HEK293T (cell line): ENCODE measurements around the gene MKRN2.

Experiments used
- CTCF ChIA-PET: fragments of 350-600 bp; formaldehyde crosslinking; extraction: SDS; loops from one replicate; lab custom pipeline; 2021; ENCODE audit warnings: antibody characterized with exemption, inconsistent platforms; lab: Yijun Ruan, JAX
- POLR2A ChIA-PET: fragments of 350-600 bp; formaldehyde crosslinking; extraction: SDS; loops from one replicate; lab custom pipeline; 2020; ENCODE audit warnings: antibody characterized with exemption, inconsistent platforms; lab: Yijun Ruan, JAX
- DNase-seq: peaks from one replicate; pipeline ENCODE4 v3.0.0; 2012; ENCODE audit warnings: mixed read lengths; ENCODE audit errors: extremely low spot score
- ARNT ChIP-seq: fragments of 450-650 bp; IDR thresholded peaks from 2 replicates; pipeline ENCODE4 v1.6.1; 2017; ENCODE audit warnings: mild to moderate bottlenecking
- BHLHE40 ChIP-seq: fragments of 450-650 bp; IDR thresholded peaks from 2 replicates; pipeline ENCODE4 v1.6.1; 2016; ENCODE audit warnings: mild to moderate bottlenecking, moderate library complexity, borderline replicate concordance
- CTBP1 ChIP-seq: fragments of 450-650 bp; IDR thresholded peaks from 2 replicates; pipeline ENCODE4 v1.6.1; 2016; ENCODE audit warnings: borderline replicate concordance
- ELF4 ChIP-seq: fragments of 450-650 bp; IDR thresholded peaks from 2 replicates; pipeline ENCODE4 v1.6.1; 2017; ENCODE audit warnings: antibody characterized with exemption
- FOXA1 ChIP-seq: fragments of 450-650 bp; IDR thresholded peaks from 2 replicates; pipeline ENCODE4 v1.6.1; 2016; ENCODE audit warnings: mild to moderate bottlenecking
- FOXK2 ChIP-seq: fragments of 450-650 bp; IDR thresholded peaks from 2 replicates; pipeline ENCODE4 v1.6.1; 2016; ENCODE audit warnings: mild to moderate bottlenecking
- FOXM1 ChIP-seq: fragments of 450-650 bp; IDR thresholded peaks from 2 replicates; pipeline ENCODE4 v1.6.1; 2017; ENCODE audit warnings: mild to moderate bottlenecking, borderline replicate concordance
- HDGF ChIP-seq: fragments of 450-650 bp; IDR thresholded peaks from 2 replicates; pipeline ENCODE4 v1.6.1; 2017; ENCODE audit warnings: antibody characterized with exemption, borderline replicate concordance
- L3MBTL2 ChIP-seq: fragments of 450-650 bp; conservative IDR thresholded peaks from 2 replicates; pipeline ENCODE4 v1.6.1; 2016; ENCODE audit warnings: mild to moderate bottlenecking
- LEF1 ChIP-seq: fragments of 450-650 bp; IDR thresholded peaks from 2 replicates; pipeline ENCODE4 v1.6.1; 2017; ENCODE audit warnings: mild to moderate bottlenecking, borderline replicate concordance
- NFRKB ChIP-seq: fragments of 450-650 bp; IDR thresholded peaks from 2 replicates; pipeline ENCODE4 v1.6.1; 2016; ENCODE audit warnings: mild to moderate bottlenecking, moderate library complexity
- SP1 ChIP-seq: fragments of 450-650 bp; IDR thresholded peaks from 2 replicates; pipeline ENCODE4 v1.6.1; 2017
- SUZ12 ChIP-seq: fragments of 450-650 bp; IDR thresholded peaks from 2 replicates; pipeline ENCODE4 v1.6.1; 2016; ENCODE audit warnings: mild to moderate bottlenecking
- TARDBP ChIP-seq: fragments of 450-650 bp; IDR thresholded peaks from 2 replicates; pipeline ENCODE4 v1.6.1; 2016
- ZNF384 ChIP-seq: fragments of 450-650 bp; IDR thresholded peaks from 2 replicates; pipeline ENCODE4 v1.6.1; 2016
- TF ChIP-seq, protein P1 (sequence below): fragments of 450-650 bp; IDR thresholded peaks from 2 replicates; pipeline ENCODE4 v1.6.1; 2016

MKRN2 gene

DNA sequence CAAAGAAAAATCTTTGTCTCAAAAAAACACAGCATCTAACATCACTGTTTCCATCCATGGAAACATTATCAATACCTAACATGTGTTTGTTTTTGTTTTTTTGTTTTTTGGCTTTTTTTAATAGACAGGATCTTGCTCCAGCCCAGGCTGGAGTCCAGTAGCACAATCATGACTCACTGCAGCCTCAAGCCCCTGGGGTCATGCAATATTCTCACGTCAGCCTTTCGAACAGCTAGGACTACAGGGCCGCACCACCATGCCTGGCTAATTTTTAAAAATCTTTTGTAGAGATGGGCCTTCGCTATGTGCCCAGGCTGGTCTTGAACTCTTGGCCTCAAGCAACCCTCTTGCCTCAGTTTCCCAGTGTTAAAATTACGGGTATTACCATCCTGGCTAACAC lies 54.2 kb downstream of the MKRN2 start:
- TF ChIP-seq ELF4, result no peak
- TF ChIP-seq ZNF384, result no peak
- TF ChIP-seq, protein P1, sequence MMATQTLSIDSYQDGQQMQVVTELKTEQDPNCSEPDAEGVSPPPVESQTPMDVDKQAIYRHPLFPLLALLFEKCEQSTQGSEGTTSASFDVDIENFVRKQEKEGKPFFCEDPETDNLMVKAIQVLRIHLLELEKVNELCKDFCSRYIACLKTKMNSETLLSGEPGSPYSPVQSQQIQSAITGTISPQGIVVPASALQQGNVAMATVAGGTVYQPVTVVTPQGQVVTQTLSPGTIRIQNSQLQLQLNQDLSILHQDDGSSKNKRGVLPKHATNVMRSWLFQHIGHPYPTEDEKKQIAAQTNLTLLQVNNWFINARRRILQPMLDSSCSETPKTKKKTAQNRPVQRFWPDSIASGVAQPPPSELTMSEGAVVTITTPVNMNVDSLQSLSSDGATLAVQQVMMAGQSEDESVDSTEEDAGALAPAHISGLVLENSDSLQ, result no peak
- TF ChIP-seq FOXA1, result no peak
- TF ChIP-seq L3MBTL2, result no peak
- TF ChIP-seq FOXM1, result no peak
- no peak for TF ChIP-seq BHLHE40
- TF ChIP-seq ARNT, result no peak
- TF ChIP-seq LEF1, result no peak
- TF ChIP-seq SP1, result no peak
- TF ChIP-seq TARDBP, result no peak
- TF ChIP-seq SUZ12, result no peak
- no peak for TF ChIP-seq CTBP1
- TF ChIP-seq FOXK2, result no peak
- DNase-seq, result no peak
- ChIA-PET CTCF (no interaction called here), POLR2A (no interaction called here)

DNA sequence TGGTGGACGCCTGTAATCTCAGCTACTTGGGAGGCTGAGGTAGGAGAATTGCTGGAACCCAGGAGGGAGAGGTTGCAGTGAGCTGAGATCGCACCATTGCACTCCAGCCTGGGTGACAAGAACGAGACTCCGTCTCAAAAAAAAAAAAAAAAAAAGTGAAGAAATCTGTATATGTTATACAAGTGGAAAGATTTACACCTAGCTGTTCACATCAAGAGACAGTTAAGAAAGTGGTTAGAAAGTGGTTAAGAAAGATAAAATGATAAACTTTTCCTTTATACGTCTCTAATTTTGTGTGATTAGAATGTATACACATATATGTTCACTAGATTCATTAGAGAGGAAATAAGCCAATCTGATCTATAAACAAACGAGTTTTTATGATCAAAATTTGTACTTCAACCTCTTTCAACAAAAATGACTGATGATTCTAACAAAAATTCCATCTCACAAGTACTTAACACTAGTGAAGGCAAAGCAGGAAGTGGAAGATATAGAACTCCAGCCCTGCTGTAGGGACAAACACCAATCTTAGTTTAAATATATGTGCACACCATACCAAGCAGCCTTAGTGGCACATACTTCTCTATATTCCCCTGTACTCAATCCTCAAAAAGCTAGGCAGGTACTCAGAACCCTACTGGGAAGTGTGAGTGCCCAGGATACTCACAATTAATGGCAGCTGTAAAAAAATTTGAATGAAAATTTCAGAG lies 55.8 kb downstream of the MKRN2 start:
- TF ChIP-seq NFRKB, result no peak
- no peak for TF ChIP-seq FOXA1
- no peak for TF ChIP-seq ELF4
- no peak for TF ChIP-seq LEF1
- TF ChIP-seq ZNF384, result no peak
- TF ChIP-seq, protein P1, result no peak
- no peak for TF ChIP-seq HDGF
- no peak for TF ChIP-seq TARDBP
- no peak for TF ChIP-seq BHLHE40
- ChIA-PET POLR2A (no interaction called here), CTCF (no interaction called here)
- DNase-seq, result no peak

DNA sequence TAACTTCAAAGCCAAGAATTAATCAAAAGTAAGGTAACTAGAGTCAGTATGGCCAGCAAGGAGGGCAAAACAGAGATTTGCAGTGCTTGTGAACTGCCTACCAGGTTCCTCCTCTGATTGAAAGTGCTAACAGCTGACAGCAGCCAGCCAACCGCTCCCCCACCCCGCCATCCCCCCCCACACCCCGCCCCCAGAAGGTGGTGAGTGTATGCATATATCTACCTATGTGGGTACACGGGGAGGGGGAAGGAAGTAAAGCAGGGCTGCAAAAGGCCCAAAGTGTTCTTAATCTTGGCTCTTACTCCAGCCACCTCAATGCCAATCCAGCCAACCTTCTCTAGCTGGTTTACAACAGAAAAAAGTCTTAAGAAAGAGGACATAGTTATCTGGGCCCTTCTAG lies 56.4 kb downstream of the MKRN2 start:
- POLR2A ChIA-PET, result no interaction called here
- CTCF ChIA-PET, result no interaction called here
- TF ChIP-seq SUZ12, result no peak
- no peak for TF ChIP-seq ARNT
- no peak for TF ChIP-seq ZNF384
- no peak for TF ChIP-seq SP1
- TF ChIP-seq TARDBP, result no peak
- TF ChIP-seq HDGF, result no peak
- no peak for TF ChIP-seq FOXK2
- TF ChIP-seq LEF1, result no peak
- TF ChIP-seq L3MBTL2, result no peak
- no peak for TF ChIP-seq ELF4
- TF ChIP-seq BHLHE40, result no peak
- no peak for DNase-seq

DNA sequence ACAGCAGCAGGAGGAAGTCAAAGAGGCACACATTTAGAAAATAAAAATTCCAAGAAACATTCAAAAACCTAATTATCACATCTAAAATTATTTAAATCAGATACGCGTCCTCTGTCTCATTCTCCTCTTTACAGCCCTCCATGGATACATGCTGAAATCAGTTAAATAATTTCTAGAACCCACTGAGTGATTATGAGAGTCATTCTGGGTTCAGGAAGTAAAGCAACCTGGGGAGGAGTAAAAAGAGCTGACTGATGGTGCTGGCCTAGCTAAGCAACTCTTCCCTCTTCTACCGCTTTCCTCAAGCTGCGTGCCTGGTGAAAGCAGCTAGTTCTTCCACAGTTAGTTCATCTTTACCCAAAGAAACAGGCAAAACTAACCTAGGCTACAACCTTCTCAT lies 58.4 kb downstream of the MKRN2 start:
- ChIA-PET CTCF (no interaction called here), POLR2A (no interaction called here)
- DNase-seq, result no peak
- TF ChIP-seq, protein P1, result no peak
- no peak for TF ChIP-seq ELF4
- no peak for TF ChIP-seq FOXM1
- TF ChIP-seq NFRKB, result no peak
- no peak for TF ChIP-seq HDGF
- TF ChIP-seq L3MBTL2, result no peak
- TF ChIP-seq SUZ12, result no peak
- TF ChIP-seq SP1, result no peak
- no peak for TF ChIP-seq FOXA1
- TF ChIP-seq ZNF384, result no peak
- TF ChIP-seq ARNT, result no peak
- TF ChIP-seq LEF1, result no peak
- TF ChIP-seq BHLHE40, result no peak
- no peak for TF ChIP-seq CTBP1
- no peak for TF ChIP-seq TARDBP
- TF ChIP-seq FOXK2, result no peak

DNA sequence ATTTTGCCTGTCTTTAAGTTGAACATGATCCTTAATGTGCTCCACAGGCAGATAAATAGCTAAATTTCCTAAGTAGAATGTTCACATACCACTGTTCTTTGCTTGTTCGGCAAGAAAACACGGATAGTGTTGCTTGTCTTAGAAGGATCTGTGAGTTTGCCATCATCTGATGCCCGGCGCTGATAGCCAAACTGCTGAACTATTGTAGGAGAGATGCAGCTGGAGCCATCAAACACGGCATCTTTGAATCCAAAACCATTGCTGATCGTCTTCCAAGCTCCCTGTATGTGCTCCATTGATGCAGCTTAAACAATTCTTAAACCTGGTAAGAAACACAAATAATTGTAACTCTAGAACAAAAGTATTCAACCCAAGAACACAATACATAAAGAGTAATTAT lies 61.5 kb downstream of the MKRN2 start:
- POLR2A ChIA-PET, result no interaction called here
- TF ChIP-seq SP1 (no peak), FOXA1 (no peak), FOXK2 (no peak), BHLHE40 (no peak), ELF4 (no peak), CTBP1 (no peak), NFRKB (no peak), LEF1 (no peak), TARDBP (no peak), ZNF384 (no peak), HDGF (no peak), FOXM1 (no peak), ARNT (no peak), SUZ12 (no peak)
- TF ChIP-seq, protein P1, result no peak
- CTCF ChIA-PET, result no interaction called here
- DNase-seq, result no peak

DNA sequence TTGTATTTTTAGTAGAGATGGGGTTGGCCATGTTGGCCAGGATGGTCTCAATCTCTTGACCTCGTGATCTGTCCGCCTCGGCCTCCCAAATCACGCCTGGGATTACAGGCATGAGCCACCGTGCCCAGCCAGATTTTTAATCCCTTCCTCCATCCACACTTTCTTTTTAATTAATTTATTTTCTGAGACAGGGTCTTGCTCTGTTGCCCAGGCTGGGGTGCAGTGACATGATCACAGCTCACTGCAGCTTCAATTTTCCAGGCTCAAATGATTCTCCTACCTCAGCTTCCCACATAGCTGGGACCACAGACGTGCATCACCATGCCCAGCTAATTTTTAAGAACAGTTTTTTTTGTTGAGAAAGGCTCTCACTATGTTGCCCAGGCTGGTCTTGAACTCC lies 63.4 kb downstream of the MKRN2 start:
- ChIA-PET CTCF (no interaction called here), POLR2A (interaction anchor here (1.1 kb wide), 1 partner anchor 66 kb away, joined by 3 read pairs; no protein-coding TSS in a partner anchor)
- TF ChIP-seq BHLHE40, result no peak
- TF ChIP-seq HDGF, result no peak
- no peak for TF ChIP-seq SUZ12
- no peak for TF ChIP-seq ELF4
- no peak for TF ChIP-seq ZNF384
- no peak for TF ChIP-seq ARNT
- no peak for TF ChIP-seq L3MBTL2
- TF ChIP-seq LEF1, result no peak
- no peak for TF ChIP-seq FOXK2
- TF ChIP-seq FOXM1, result no peak
- TF ChIP-seq NFRKB, result no peak
- TF ChIP-seq CTBP1, result no peak
- no peak for TF ChIP-seq SP1
- no peak for DNase-seq
